WTC11 (cell line): ENCODE measurements around the gene ATP11A.

Experiments used
- CREM ChIP-seq: sonication (generic); formaldehyde crosslinking; IDR thresholded peaks from 2 replicates; pipeline ENCODE4 v1.8.1; 2022; ENCODE audit warnings: mild to moderate bottlenecking, missing genetic modification reagents, moderate library complexity
- CTCF ChIP-seq: fragments of 200-600 bp; IDR thresholded peaks from 2 replicates; pipeline ENCODE4 v1.8.0; 2022; ENCODE audit warnings: antibody characterized with exemption
- NFYB ChIP-seq: sonication (generic); formaldehyde crosslinking; conservative IDR thresholded peaks from 2 replicates; pipeline ENCODE4 v1.8.0; 2022; ENCODE audit warnings: low read depth, missing genetic modification reagents
- SP1 ChIP-seq: sonication (generic); formaldehyde crosslinking; conservative IDR thresholded peaks from 2 replicates; pipeline ENCODE4 v1.8.1; 2022; ENCODE audit warnings: missing genetic modification reagents
- ZNF121 ChIP-seq: sonication (generic); formaldehyde crosslinking; IDR thresholded peaks from 2 replicates; pipeline ENCODE4 v1.8.0; 2023; ENCODE audit warnings: missing genetic modification reagents
- ZNF281 ChIP-seq: sonication (generic); formaldehyde crosslinking; IDR thresholded peaks from 2 replicates; pipeline ENCODE4 v1.8.0; 2023; ENCODE audit warnings: mild to moderate bottlenecking, missing genetic modification reagents
- ZNF416 ChIP-seq: fragments of 250-450 bp; sonication (Bioruptor Pico); IDR thresholded peaks from 2 replicates; pipeline ENCODE4 v1.9.0; 2021; ENCODE audit warnings: mild to moderate bottlenecking, inconsistent platforms
- TF ChIP-seq, protein P1 (sequence below): sonication (generic); formaldehyde crosslinking; conservative IDR thresholded peaks from 2 replicates; pipeline ENCODE4 v1.8.1; 2022; ENCODE audit warnings: mild to moderate bottlenecking, missing genetic modification reagents

GRCh38 chr13:112765731-112766130, 75.9 kb downstream of the ATP11A start:
- TF ChIP-seq ZNF416 (CRISPR knock-in tag) (no peak), CREM (CRISPR knock-in tag) (no peak), SP1 (no peak), NFYB (CRISPR knock-in tag) (no peak), ZNF281 (no peak), CTCF (no peak), ZNF121 (no peak)
- TF ChIP-seq, protein P1, sequence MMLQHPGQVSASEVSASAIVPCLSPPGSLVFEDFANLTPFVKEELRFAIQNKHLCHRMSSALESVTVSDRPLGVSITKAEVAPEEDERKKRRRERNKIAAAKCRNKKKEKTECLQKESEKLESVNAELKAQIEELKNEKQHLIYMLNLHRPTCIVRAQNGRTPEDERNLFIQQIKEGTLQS (CRISPR knock-in tag), result no peak
